Stimulated activated CD8-positive, alpha-beta memory T cell treated with anti-CD3 and anti-CD28 coated beads, Interleukin-7, amount 100 ng/mL, for 1 hour (primary cell): ENCODE results near the gene ST14.
"Not testable (repeated sequence)": the region's sequence is repeated elsewhere in the genome, so short reads cannot be mapped to it uniquely, and the experiment has no call there.

Experiments
- DNase-seq, 2 donors: peaks; one replicate each; pipeline ENCODE4 v3.0.0-alpha.2; 2020; ENCODE audit warnings: low read depth in 2 of 2

ST14 gene

DNA sequence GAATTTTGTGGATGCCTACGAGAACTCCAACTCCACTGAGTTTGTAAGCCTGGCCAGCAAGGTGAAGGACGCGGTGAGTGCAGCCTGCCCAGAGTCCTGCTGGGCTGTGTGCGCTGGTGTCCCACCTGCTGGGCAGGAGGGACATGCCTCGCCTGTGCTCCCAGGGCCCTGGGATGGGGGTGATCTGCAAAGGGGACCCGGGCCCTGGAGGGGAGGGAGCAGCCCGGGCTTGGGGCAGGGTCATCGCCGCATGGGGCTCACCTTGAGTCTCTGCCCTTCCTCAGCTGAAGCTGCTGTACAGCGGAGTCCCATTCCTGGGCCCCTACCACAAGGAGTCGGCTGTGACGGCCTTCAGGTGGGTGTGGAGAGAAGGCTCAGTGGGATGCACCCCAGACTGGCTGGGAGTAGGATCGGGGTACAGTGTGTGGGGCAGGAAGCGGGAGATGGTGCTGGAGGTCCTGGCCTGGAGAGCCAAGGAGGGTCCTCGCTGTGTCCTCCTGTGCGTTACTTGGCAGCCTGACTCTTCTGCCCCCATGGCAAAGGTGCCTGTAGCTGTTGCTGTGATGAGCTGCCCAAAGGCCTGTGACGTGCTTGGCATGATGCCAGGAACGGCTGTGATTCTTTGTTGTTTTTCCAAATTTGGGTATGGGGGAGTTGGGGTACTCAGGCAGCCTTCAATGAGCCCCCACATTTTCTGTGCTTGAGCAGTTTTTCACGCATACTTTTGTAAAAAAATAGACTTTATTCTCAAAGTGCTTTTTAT is 29.2 kb downstream of the ST14 start:
- DNase-seq: no peak

DNA sequence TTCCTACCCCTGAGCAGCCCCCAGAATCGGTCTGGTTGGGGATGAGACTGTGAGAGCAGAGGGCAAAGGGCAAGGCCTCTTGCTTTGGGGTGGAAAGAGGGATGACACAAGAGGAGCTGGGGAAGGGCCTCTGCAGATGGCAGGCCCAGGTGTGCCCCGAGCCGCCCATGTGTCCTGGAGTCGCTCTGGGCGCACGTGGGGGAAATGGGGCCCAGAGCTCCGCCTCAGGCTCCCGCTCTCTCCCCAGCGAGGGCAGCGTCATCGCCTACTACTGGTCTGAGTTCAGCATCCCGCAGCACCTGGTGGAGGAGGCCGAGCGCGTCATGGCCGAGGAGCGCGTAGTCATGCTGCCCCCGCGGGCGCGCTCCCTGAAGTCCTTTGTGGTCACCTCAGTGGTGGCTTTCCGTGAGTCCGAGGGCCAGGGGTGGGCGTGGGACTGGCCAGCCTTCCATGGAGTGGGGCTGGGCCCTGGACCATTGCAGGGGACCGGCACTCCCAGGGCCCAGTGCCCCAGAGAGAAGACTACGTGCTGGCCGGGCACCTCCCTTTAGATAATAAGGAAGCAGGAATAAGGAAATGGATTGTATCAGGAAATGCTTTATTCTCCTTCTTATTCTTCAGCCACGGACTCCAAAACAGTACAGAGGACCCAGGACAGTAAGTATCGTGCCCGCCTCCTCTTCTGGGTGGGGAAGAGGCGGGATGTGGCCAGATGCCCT is 30.1 kb downstream of the ST14 start:
- no peak for DNase-seq

DNA sequence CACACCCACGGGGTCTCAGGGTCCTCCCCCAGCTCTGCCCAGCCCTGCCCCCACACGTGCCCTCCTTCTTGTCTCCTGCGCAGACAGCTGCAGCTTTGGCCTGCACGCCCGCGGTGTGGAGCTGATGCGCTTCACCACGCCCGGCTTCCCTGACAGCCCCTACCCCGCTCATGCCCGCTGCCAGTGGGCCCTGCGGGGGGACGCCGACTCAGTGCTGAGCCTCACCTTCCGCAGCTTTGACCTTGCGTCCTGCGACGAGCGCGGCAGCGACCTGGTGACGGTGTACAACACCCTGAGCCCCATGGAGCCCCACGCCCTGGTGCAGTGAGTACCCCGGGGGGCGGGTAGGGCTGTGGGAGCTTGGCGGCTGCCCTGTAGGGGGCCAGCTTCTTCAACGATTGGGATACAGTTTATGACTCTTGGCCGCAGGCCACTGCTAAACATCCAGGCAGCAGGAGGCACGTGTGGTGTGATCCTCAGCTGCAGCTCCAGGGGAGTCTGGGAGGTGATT is 30.8 kb downstream of the ST14 start:
- no peak for DNase-seq

DNA sequence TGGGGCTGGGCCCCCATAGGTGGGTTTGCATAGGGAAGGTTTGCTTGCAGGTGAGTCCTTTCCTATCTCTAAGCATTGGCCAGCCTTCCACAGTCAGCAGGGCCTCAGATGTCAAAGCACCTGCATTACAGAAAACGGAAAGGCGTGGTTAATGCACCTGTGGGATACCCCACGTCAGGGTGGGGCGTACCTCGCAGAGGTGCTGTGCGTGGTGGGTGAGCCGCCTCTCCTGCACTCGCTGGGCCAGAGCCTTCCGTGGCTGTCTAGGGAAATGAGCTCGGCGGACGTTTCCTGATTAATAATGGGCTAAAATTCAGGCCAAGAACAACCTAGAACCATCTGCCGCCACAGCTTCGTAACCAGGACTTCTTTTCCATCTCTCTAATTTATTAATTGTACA is 32.3 kb downstream of the ST14 start:
- DNase-seq: no peak

DNA sequence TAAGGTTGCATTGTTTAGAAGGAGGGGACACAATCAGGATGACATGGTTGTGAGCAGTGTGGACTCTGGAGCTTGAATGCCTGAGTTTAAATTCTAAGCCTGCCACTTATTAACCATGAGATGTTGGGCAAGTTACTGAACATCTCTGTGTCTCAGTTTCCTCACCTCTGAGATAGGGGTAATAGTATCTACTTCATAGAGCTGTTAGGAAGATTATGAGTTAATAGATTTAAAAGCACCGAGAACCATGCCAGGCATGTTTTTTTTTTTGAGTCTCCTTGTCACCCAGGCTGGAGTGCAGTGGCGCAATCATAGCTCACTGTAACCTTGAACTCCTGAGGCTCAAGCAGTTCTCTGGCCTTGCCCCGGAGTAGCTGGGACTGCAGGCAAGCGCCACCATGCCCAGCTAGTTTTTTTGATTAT is 33.3 kb downstream of the ST14 start:
- DNase-seq: no peak

DNA sequence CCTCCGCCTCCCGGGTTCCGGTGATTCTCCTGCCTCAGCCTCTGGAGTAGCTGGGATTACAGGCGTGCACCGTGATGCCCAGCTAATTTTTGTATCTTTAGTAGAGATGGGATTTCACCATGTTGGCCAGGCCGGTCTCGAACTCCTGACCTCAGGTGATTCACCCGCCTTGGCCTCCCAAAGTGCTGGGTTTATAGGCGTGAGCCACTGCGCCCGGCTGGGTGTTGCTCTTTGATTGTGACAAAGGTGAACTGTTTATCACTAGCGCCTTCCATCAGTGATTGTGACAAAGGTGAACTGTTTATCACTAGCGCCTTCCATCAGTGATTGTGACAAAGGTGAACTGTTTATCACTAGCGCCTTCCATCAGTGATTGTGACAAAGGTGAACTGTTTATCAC is 34.0 kb downstream of the ST14 start:
- DNase-seq: not testable (repeated sequence)

DNA sequence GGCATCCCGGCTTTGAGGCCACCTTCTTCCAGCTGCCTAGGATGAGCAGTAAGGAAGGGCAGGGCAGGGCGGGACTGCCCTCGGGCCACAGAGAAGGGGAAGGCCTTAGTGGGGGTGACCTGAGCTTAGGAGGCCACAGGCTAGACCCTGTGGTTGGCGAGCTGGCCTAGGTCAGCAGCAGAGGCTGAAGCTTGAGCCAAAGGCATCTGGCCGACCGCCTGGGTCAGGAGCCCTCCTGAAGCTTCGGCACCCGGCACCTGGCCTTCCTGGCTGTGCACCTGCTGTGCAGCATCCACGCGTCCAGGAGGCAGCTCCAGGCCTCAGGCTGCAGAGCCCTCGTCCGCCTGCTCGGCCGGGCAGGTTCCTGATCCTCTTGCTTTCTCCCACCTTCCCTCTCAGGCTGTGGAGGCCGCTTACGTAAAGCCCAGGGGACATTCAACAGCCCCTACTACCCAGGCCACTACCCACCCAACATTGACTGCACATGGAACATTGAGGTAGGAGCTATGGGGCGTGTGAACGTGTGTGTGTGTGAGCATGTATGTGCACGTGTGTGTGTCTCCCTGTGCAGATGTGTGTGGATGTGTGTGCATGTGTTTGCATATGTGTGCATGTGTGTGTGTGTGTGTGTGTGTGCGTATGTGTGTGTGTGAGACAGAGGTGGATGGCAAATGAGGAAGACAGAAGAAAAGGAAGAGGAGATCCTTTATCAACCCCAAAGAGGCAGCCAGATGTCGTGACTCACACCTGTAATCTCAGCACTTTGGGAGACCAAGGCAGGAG is 34.9 kb downstream of the ST14 start:
- DNase-seq: no peak

DNA sequence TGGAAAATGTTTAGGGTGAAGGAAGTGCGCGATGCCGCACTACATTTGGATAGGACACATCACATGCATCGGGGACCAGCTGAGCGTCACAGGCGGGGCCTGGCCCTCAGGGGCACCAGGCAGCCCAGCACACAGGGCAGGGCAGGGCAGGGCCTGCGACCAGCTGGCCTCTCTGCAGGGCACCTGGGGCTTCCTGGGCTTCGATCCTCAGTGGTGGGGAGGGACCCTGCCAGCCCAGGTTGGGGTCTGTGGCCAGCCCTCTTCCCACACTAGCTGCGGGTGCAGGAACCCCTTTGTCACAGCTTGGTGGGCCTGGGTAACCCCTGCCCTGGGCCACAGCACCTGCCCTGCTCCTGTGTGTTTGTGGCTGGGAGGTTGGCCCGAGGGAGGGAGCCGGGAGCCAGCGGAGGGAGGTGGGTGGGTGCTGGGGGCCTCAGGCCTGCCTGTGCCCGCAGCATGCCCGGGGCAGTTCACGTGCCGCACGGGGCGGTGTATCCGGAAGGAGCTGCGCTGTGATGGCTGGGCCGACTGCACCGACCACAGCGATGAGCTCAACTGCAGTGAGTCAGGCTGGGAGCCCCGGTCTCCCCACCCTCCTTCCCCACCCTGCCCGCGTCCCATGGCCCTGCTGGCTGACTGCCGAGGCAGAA is 37.9 kb downstream of the ST14 start:
- DNase-seq: no peak

DNA sequence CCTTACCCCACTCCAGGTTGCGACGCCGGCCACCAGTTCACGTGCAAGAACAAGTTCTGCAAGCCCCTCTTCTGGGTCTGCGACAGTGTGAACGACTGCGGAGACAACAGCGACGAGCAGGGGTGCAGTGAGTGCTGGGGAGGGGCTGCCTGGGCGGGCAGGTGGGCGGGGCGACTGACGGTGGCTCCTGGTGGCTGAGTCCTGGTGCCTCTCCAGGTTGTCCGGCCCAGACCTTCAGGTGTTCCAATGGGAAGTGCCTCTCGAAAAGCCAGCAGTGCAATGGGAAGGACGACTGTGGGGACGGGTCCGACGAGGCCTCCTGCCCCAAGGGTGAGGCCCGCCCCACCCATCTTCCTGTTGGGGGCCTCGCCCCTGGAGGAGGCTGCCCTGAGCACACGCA is 38.7 kb downstream of the ST14 start:
- DNase-seq: no peak

DNA sequence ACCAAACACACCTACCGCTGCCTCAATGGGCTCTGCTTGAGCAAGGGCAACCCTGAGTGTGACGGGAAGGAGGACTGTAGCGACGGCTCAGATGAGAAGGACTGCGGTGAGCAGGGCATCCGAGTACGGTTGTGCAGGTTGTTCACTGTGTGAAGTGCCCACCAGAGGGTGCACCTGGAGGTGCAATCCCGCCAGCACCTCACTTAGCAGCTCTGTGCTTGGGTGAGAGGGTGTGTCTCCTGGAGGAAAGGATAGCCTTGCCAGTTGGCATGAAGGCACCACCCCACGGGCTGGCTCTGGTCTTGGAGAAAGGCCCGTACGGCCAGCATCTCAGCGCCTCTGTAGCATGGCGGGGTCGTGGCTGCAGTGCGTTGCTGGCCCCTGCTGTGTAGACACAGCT is 39.4 kb downstream of the ST14 start:
- DNase-seq: no peak

DNA sequence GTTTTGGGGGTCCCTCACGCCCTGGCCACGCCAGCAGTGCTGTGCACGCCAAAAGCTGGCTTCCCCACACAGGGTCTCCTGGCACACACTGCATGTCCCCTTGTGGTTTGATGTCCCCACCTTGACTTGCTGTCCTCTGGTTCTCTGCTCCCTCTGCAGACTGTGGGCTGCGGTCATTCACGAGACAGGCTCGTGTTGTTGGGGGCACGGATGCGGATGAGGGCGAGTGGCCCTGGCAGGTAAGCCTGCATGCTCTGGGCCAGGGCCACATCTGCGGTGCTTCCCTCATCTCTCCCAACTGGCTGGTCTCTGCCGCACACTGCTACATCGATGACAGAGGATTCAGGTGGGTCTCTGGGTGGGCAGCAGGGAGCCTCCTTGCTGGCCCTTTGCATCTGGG is 40.2 kb downstream of the ST14 start:
- DNase-seq: no peak

DNA sequence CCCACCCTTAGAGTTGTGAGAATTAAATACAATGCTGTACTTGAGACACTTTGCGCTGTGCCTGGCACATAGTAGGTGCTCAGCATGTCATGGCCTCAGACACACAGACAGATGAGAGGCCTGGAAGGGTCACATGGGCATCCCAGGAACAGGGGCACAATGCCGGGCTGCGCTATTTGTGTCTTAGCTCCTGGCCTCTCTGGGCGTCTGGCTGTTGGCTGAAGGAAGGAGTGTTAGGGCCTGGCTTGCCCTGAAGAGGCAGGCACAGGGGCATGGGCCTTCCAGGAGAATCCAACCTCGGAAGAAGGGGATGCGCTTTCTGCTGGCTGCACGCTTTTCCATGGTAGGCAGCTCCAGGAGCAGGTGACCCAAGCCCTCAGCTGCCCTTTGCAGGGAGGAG is 41.4 kb downstream of the ST14 start:
- DNase-seq: no peak

DNA sequence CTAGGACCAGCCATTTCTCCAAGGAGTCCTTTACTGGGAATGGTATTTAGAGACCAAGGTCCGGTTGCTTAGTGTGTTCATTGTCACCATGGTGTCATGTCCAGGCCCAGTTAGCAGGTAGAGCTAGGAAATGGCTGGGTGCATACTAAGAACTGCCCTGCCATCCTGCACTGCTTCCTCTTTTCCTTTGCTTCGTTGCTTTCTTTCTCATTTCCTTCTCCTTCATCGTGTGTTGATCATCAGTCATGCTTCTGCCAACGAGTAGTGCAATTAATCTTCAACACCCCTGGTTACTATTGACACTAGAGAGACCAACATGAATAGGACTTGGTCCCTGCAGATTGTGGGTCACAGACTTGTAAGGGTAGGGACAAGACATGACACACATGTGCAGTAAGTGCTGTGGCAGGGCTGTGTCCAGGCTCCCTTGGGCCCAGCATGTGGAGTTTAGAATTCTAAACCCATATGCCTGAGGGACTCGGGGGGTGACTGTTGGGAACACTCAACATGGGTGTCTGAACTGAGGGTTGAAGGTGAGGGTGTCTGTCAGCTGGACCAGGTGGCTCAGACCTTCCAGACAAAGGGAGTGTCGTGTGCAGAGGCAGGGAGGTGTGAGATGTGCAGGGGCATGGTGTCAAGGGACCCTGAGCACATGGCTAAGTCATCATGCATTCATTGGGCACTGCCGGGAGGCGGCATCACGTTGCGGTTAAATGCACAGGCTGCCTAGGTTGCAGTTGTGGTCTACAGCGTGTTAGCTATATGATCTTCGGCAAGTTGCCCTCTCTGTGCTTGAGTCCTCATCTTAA is 42.6 kb downstream of the ST14 start:
- DNase-seq: no peak

DNA sequence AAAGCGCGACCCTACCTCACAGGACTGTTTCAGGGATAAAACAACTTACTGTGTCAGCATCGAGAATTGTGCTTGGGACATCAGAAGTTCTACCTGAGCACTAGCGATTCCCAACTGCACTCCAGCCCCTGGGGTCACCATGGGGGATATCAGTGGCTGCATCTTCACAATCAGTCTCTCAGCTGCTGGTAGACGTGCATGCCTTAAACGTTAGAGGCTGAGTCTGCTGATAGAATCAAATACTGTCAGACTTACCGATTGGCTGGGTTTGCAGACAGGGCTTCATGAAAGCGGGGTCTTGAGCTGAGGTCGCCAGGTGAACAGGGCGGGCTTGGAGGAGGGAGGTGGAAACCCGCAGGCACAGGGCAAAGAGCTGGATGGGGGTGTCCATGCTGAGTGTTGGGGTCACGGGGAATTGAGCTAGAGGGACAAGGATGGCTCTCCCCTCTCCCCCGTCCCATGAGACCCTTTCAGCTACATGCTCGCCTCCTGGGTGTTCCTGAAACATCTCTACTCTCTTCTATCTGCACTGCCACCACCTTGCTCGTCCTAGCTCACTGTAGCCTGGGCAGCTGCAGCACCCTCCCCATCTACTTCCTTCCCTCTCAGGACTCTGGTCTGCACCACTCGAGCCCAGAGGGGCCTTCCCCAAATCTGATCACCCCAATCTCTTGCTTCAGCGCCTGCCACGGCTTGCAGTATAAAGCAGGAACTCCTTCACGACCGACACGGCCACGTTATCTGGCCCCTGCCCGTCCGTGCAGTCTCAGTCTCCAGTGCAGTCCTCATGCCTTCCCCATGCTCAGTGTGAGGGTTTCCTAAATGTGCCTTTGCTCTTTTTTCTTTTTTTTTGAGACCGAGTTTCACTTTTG is 43.5 kb downstream of the ST14 start:
- DNase-seq: no peak

DNA sequence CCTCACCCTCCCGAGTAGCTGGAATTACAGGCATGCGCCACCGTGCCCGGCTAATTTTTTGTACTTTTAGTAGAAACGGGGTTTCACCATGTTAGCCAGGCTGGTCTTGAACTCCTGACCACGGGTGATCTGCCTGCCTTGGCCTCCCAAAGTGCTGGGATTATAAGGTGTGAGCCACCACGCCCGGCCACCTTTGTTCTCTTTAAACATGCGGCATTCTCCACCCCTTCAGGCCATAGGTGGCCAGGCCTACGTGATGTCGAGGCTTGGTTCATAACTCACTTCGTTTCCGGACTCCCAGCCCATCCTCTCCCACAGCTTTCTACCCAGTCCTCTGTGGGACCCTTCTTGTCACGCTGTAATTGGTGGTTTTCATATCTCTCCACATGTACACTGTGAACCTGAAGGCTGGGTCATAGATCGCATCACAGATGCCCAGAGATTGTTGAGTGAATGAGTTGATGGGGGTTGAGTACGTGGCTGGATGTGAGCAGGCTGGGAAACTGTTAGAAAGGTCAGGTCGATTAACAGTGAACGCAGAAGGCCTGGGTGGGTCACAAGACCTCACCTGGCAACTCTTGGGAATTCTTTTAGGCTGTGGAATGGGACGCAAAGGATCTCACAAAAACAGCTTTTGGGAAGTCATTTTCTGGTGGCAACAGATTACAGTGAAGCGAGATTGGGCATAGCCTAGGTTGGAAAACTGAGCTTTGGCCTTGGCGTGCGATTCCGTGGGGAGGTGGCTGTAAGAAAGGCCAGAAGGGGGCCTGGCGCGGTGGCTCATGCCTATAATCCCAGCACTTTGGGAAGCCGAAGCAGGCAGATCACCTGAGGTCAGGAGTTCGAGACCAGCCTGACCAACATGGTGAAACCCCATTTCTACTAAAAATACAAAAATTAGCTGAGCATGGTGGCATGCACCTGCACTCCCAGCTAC is 44.5 kb downstream of the ST14 start:
- no peak for DNase-seq

DNA sequence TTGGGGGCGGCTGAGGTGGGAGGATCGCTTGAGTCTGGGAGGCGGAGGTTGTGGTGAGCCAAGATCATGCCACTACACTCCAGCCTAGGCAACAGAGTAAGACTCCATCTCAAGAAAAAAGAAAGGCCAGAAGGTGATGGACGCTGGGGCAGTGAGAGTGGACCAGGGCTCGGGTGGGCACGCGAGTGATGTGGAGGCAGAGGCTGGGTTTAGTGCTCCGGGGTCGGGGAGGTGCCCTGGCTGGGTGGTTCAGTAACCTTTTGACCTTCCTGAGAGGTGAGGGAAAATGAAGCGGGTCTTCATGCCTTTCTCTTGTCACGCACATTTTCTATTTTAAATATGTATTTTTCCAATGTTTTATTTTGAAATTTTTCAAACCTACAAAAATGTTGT is 45.1 kb downstream of the ST14 start:
- no peak for DNase-seq

DNA sequence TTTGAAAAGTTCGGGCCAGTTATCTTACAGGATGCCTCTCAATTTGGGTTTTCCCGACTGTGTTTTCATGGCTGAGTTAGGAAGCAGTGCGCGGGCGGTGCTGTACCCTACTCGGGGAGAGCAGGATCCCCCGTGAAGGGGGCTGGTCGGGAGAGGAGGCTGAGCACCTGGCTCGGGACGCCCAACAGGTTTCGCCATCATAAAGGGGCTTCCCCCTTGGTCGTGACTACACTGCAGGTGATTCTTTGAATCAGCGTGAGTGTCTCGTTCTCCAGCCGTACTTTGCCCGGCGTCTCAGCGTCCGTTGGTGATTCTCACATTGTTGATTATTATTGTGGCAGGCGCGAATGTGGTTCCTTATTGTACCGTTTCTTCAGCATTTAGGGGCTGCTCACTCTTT is 46.6 kb downstream of the ST14 start:
- DNase-seq: no peak

DNA sequence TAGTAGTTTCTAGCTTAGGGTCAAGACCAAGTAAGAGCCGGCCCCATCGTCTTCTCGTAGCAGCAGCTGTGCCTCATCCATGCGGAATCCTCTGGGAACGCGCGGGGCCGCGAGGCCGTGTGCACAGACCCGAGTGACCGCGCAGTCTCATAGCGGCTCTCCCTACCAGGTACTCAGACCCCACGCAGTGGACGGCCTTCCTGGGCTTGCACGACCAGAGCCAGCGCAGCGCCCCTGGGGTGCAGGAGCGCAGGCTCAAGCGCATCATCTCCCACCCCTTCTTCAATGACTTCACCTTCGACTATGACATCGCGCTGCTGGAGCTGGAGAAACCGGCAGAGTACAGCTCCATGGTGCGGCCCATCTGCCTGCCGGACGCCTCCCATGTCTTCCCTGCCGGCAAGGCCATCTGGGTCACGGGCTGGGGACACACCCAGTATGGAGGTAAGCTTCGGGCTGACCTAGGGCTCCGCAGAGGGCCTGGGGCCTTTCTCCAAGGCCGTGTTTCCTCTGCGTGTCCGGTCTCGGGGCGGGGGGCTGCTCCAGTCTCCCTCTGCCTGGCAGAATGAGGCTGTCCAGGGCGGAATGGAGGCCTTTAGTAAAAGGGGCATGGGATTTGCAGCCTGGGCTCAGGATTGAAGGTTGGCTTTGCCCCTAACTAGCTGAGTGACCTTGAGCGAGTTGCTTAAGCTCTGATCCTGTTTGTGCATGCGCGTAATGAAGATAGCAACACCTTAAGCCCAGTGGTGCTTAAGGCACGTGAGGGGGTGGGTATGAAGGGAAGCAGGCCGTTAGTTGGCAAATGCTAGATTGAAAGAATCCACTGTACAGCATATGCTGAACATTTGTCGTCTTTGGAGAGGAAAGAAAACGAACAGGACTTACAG is 48.9 kb downstream of the ST14 start:
- DNase-seq: no peak
